ENCODE measurements around the gene VSTM4. TPM values are rescaled to one million over a fixed set of nuclear protein-coding genes. Genes with fewer than 3 reads are reported as not detected.

The VSTM4 gene
- total RNA-seq, 1 experiment from 2014 or later = not detected

GRCh38 chr10:49050906-49051305 is 64.4 kb downstream of the VSTM4 start:
- Mint-ChIP-seq H3K4me3 (ENCODE audit: low read depth, unreplicated experiment) (no peak overlapping the region), H3K27ac (ENCODE audit: unreplicated experiment) (no peak overlapping the region), H3K4me1 (ENCODE audit: low read depth, unreplicated experiment) (no peaks in the 10 kb centered on the region), H3K9me3 (ENCODE audit: low read depth, unreplicated experiment) (no peaks in the 10 kb centered on the region), H3K27me3 (ENCODE audit: unreplicated experiment) (peaks cover 92% of the 10 kb centered on the region), H3K36me3 (ENCODE audit: insufficient read depth, unreplicated experiment) (no peaks in the 10 kb centered on the region)
- CTCF ChIA-PET = interaction anchor here (0.6 kb wide), 1 partner anchor 23 kb away, joined by 3 read pairs; no protein-coding TSS in a partner anchor
- no peak for DNase-seq
- BruUV-seq (replicated peaks) = no TSS peak
- TF ChIP-seq, protein P1, sequence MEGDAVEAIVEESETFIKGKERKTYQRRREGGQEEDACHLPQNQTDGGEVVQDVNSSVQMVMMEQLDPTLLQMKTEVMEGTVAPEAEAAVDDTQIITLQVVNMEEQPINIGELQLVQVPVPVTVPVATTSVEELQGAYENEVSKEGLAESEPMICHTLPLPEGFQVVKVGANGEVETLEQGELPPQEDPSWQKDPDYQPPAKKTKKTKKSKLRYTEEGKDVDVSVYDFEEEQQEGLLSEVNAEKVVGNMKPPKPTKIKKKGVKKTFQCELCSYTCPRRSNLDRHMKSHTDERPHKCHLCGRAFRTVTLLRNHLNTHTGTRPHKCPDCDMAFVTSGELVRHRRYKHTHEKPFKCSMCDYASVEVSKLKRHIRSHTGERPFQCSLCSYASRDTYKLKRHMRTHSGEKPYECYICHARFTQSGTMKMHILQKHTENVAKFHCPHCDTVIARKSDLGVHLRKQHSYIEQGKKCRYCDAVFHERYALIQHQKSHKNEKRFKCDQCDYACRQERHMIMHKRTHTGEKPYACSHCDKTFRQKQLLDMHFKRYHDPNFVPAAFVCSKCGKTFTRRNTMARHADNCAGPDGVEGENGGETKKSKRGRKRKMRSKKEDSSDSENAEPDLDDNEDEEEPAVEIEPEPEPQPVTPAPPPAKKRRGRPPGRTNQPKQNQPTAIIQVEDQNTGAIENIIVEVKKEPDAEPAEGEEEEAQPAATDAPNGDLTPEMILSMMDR (IDR thresholded peaks at IDR 0.05; ENCODE audit: unreplicated experiment) = no peak
- intact Hi-C loops (cut with micrococcal nuclease; ENCODE audit: unreplicated experiment) = no loop called here

DNA sequence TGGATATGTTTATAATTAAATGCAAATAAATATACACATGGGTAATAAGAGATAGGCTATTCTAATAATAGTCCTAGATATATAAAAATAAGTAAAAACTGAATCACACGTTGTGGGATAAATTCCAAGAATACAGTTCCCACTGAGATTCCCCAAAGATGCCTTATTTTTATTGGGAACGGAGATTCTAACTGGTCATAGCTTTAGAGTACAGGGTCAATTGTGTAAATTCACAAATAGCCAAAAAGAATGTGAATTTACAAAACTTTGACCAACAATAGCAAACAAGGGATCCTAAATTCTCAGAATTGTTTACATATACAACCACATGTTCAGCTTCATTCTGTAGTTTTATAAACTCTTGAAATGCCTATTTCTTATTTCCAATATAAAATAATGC is 65.0 kb downstream of the VSTM4 start:
- TF ChIP-seq, protein P1 (IDR thresholded peaks at IDR 0.05; ENCODE audit: unreplicated experiment) = no peak
- H3K27ac Mint-ChIP-seq (ENCODE audit: unreplicated experiment) = no peak overlapping the region
- no TSS peak for BruUV-seq (replicated peaks)
- no peak overlapping the region for H3K4me3 Mint-ChIP-seq (ENCODE audit: low read depth, unreplicated experiment)
- no peaks in the 10 kb centered on the region for H3K4me1 Mint-ChIP-seq (ENCODE audit: low read depth, unreplicated experiment)
- no peaks in the 10 kb centered on the region for H3K36me3 Mint-ChIP-seq (ENCODE audit: insufficient read depth, unreplicated experiment)
- intact Hi-C loops (cut with micrococcal nuclease; ENCODE audit: unreplicated experiment) = no loop called here
- no peak for DNase-seq
- peaks cover 92% of the 10 kb centered on the region for H3K27me3 Mint-ChIP-seq (ENCODE audit: unreplicated experiment)
- CTCF ChIA-PET = no interaction called here
- no peaks in the 10 kb centered on the region for H3K9me3 Mint-ChIP-seq (ENCODE audit: low read depth, unreplicated experiment)

DNA sequence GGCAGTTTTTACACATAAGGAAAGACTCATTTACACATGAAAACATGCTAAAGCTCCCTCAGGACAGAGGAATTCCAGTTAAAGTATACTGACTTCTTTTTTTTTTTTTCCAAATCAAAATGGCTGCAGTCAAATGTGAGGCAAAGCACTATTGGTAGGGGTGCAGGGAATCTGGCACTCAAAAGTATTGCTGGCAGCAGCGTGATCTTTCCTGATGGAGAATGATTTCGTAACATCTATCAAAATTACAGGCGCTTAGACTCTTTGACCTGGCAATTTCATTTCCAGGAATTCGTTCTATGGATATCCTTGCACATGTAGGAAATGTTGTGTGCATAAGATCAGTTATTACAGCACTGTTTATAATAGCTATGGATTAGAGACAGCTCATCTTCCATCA is 65.7 kb downstream of the VSTM4 start:
- Mint-ChIP-seq H3K9me3 (ENCODE audit: low read depth, unreplicated experiment) (no peaks in the 10 kb centered on the region), H3K4me1 (ENCODE audit: low read depth, unreplicated experiment) (no peaks in the 10 kb centered on the region), H3K27ac (ENCODE audit: unreplicated experiment) (no peak overlapping the region), H3K27me3 (ENCODE audit: unreplicated experiment) (peaks cover 92% of the 10 kb centered on the region), H3K36me3 (ENCODE audit: insufficient read depth, unreplicated experiment) (no peaks in the 10 kb centered on the region), H3K4me3 (ENCODE audit: low read depth, unreplicated experiment) (no peak overlapping the region)
- TF ChIP-seq, protein P1 (IDR thresholded peaks at IDR 0.05; ENCODE audit: unreplicated experiment) = no peak
- intact Hi-C loops (cut with micrococcal nuclease; ENCODE audit: unreplicated experiment) = no loop called here
- CTCF ChIA-PET = no interaction called here
- DNase-seq = no peak
- no TSS peak for BruUV-seq (replicated peaks)

- DNase-seq = no peak
- Mint-ChIP-seq H3K4me1 (ENCODE audit: low read depth, unreplicated experiment) (no peaks in the 10 kb centered on the region), H3K27me3 (ENCODE audit: unreplicated experiment) (peaks cover 94% of the 10 kb centered on the region), H3K27ac (ENCODE audit: unreplicated experiment) (no peak overlapping the region), H3K9me3 (ENCODE audit: low read depth, unreplicated experiment) (no peaks in the 10 kb centered on the region), H3K36me3 (ENCODE audit: insufficient read depth, unreplicated experiment) (no peaks in the 10 kb centered on the region), H3K4me3 (ENCODE audit: low read depth, unreplicated experiment) (no peak overlapping the region)
- intact Hi-C loops (cut with micrococcal nuclease; ENCODE audit: unreplicated experiment) = no loop called here
- no TSS peak for BruUV-seq (replicated peaks)
- TF ChIP-seq, protein P1 (IDR thresholded peaks at IDR 0.05; ENCODE audit: unreplicated experiment) = no peak
- CTCF ChIA-PET = no interaction called here
Measured at GRCh38 chr10:49047128-49047639, 68.1 kb downstream of the VSTM4 start.
